GM18861 (cell line): ENCODE results near the gene TMEM18.

Experiments used
- ATAC-seq: cut with Tn5 transposase; IDR thresholded peaks from one replicate; pipeline ENCODE4 v1.9.1; 2021; ENCODE audit not compliant: unreplicated experiment

Gene TMEM18

GRCh38 chr2:636641-637405, 40.4 kb downstream of the TMEM18 start:
- ATAC-seq, result no peak

- no peak for ATAC-seq
Measured at GRCh38 chr2:635687-636621, 41.3 kb downstream of the TMEM18 start.

- ATAC-seq, result no peak
Measured at GRCh38 chr2:634636-635388, 42.4 kb downstream of the TMEM18 start.

DNA sequence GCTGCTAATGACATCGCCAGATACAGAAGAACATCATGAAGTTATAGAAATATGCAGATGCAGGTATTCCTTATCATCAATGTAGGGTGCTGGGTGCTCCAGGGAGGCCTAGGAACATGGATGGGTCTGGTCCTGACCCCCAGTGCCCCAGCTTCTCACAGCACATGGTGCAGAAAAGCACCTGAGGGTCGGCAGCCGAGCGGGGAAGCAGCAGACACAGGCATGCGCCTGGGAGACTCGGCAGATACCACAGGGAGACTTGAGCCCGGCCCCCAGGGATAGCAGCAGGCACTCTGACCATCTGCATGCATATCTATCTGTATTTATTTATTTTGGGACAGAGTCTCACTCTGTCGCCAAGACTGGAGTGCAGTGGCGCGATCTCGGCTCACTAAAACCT, 43.2 kb downstream of the TMEM18 start:
- no peak for ATAC-seq

DNA sequence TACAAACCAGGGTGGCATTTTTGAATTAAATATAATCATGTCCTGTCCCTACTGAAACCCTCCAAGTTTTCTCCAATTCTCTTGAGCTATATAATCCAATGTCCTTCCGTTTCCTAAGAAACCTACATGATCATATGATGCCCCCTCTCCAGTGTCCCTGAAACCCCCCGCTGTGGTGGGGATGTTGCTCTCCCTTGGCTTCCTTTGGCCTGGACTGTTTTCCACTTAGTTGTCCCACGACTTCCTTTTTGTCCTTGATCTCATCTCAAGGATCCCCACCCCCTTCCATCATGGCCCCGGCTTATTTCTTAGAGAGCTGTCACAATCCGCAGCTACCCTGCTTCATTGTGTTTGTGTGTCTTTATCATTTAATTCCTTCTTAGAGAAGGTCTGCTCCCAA, 43.8 kb downstream of the TMEM18 start:
- no peak for ATAC-seq

- no peak for ATAC-seq
Measured at GRCh38 chr2:632471-632870, 44.7 kb downstream of the TMEM18 start.

DNA sequence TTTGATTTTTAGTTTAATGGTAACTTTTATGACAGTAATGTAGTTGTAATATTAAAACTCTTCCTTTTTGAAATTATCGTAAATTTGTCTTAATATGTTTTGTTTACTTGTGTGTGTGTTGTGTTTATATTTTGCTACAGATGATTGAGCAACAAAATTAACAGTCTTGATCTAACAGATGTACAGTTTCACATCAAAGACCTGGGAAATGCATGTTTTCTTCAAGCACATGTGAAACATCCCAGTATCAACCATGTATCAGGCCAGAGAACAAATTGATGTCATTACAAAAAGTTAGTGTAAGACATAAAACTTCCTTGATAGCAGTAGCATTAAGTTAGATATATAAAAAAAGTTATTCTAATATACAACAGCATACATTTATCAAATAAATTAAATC, 45.5 kb downstream of the TMEM18 start:
- no peak for ATAC-seq

- ATAC-seq, result no peak
Measured at GRCh38 chr2:630451-631320, 46.5 kb downstream of the TMEM18 start.

GRCh38 chr2:629961-630360, 47.2 kb downstream of the TMEM18 start:
- no peak for ATAC-seq

DNA sequence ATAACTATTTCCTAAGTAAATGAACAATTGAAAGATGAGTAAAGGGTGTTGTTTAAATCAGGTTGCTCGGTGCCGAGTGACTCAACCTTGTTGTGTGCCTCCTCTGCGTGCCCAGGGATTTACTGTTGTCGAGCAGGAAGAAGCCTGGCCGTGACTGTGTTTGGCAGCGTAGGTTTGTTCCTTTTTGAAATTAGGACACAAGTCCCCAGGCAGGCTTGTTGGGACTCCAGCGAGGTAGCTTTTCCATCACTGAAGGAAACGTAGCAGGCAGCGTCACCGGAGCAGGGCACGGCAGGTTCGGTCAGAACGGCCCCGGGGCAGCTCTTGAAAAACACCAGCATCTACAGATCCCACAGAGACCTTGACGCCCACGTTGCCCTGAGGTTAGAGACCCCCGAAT, 48.6 kb downstream of the TMEM18 start:
- ATAC-seq, result no peak

GRCh38 chr2:627926-628560, 49.2 kb downstream of the TMEM18 start:
- ATAC-seq, result no peak

DNA sequence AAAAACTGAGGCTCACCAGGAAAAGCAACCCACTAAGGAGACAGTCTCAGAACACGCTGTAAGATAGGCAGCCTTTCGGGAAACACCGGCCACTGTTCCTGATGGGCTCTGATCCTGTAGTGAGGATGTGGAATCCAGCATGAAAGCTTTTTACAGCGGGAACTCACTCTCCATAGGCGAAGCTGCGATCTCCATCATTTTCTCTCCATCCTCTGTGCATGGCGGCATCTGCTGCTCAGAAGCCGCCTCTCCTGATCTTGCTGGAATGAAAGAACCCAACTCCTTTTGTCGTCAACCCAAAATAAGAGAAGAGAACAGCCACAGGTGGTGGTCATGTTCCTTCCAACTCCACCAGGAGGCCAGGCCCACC, 49.9 kb downstream of the TMEM18 start:
- ATAC-seq, result no peak

GRCh38 chr2:626491-627339, 50.5 kb downstream of the TMEM18 start:
- no peak for ATAC-seq

- no peak for ATAC-seq
Measured at GRCh38 chr2:625415-626333, 51.5 kb downstream of the TMEM18 start.

GRCh38 chr2:624551-625347, 52.5 kb downstream of the TMEM18 start:
- ATAC-seq, result no peak

DNA sequence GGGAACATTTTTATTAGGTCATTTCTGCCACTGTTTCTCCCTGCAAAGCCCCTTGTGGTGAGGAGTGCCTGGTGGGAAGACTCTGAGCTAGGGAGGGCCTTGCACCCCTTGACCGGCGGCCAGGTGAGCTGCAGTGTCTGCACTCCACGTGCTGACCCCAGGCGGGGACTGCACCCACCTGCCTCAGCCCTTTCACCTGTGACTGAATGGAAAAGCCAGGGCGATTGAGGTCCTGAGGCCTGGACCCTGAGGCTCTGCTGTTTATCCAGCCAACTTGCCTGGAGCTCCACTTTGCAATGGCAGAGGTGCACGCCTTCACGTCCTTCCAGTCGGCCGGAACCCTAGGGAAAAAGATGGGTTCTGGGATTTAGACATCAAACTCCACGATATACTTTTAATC, 53.1 kb downstream of the TMEM18 start:
- ATAC-seq, result no peak
